ENCODE measurements around the gene RBMS2. TPM values are rescaled to one million over a fixed set of nuclear protein-coding genes. Genes with fewer than 3 reads are reported as not detected.

RBMS2 gene
- total and polyA plus RNA-seq, 9 of the 15 experiments (the other 6 are each of a cell fraction or from before 2014, with no cell fraction given), result 0.08 to 10.5 (median 0.31) TPM

GRCh38 chr12:56635806-56636674, 114.4 kb downstream of the RBMS2 start (continued):
- TF ChIP-seq, protein P1, sequence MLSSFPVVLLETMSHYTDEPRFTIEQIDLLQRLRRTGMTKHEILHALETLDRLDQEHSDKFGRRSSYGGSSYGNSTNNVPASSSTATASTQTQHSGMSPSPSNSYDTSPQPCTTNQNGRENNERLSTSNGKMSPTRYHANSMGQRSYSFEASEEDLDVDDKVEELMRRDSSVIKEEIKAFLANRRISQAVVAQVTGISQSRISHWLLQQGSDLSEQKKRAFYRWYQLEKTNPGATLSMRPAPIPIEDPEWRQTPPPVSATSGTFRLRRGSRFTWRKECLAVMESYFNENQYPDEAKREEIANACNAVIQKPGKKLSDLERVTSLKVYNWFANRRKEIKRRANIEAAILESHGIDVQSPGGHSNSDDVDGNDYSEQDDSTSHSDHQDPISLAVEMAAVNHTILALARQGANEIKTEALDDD (IDR thresholded peaks at IDR 0.05), result no peak
- TF ChIP-seq ZNF23 (CRISPR knock-in tag; IDR thresholded peaks at IDR 0.05), result no peak
- TF ChIP-seq NEUROD1 (IDR thresholded peaks at IDR 0.05; ENCODE audit: borderline replicate concordance, low read depth, low read length, partially characterized antibody), result peak; percentile 39
- no peak for TF ChIP-seq USF1 (CRISPR knock-in tag; IDR thresholded peaks at IDR 0.05)
- TF ChIP-seq NR2F6 (CRISPR knock-in tag; IDR thresholded peaks at IDR 0.05), result no peak
- no peak for TF ChIP-seq RAD21 (CRISPR knock-in tag; conservative IDR thresholded peaks at IDR 0.05 in 1 of 2, IDR thresholded peaks at IDR 0.05 in 1 of 2)
- no peak for TF ChIP-seq ZNF212 (CRISPR knock-in tag; IDR thresholded peaks at IDR 0.05)
- no peak for TF ChIP-seq PML (IDR thresholded peaks at IDR 0.05; ENCODE audit: low read length)
- TF ChIP-seq, protein P2, sequence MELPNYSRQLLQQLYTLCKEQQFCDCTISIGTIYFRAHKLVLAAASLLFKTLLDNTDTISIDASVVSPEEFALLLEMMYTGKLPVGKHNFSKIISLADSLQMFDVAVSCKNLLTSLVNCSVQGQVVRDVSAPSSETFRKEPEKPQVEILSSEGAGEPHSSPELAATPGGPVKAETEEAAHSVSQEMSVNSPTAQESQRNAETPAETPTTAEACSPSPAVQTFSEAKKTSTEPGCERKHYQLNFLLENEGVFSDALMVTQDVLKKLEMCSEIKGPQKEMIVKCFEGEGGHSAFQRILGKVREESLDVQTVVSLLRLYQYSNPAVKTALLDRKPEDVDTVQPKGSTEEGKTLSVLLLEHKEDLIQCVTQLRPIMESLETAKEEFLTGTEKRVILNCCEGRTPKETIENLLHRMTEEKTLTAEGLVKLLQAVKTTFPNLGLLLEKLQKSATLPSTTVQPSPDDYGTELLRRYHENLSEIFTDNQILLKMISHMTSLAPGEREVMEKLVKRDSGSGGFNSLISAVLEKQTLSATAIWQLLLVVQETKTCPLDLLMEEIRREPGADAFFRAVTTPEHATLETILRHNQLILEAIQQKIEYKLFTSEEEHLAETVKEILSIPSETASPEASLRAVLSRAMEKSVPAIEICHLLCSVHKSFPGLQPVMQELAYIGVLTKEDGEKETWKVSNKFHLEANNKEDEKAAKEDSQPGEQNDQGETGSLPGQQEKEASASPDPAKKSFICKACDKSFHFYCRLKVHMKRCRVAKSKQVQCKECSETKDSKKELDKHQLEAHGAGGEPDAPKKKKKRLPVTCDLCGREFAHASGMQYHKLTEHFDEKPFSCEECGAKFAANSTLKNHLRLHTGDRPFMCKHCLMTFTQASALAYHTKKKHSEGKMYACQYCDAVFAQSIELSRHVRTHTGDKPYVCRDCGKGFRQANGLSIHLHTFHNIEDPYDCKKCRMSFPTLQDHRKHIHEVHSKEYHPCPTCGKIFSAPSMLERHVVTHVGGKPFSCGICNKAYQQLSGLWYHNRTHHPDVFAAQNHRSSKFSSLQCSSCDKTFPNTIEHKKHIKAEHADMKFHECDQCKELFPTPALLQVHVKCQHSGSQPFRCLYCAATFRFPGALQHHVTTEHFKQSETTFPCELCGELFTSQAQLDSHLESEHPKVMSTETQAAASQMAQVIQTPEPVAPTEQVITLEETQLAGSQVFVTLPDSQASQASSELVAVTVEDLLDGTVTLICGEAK (IDR thresholded peaks at IDR 0.05), result 0 out of 2 replicates have a peak, but pooled peaks have one; percentile 39
- TF ChIP-seq, protein P2 (CRISPR knock-in tag; IDR thresholded peaks at IDR 0.05), result no peak
- peak; percentile 61 for TF ChIP-seq SUPT5H (IDR thresholded peaks at IDR 0.05)
- no peak for TF ChIP-seq ZBED1 (IDR thresholded peaks at IDR 0.05)
- no peak; the same call in 1 of the 2 replicates for TF ChIP-seq ERF (CRISPR knock-in tag; IDR thresholded peaks at IDR 0.05)
- no peak for TF ChIP-seq KHSRP (IDR thresholded peaks at IDR 0.05)

Data from K562 (cell line).